Erythroblast (primary cell): ENCODE data around the gene HOXA4.

Experiments used
- GATA1 ChIP-seq: IDR thresholded peaks from 2 replicates; pipeline ENCODE4 v1.6.1; 2011; ENCODE audit warnings: low read depth, mild to moderate bottlenecking, control low read depth, low read length, moderate library complexity
- POLR2A ChIP-seq: IDR thresholded peaks from 2 replicates; pipeline ENCODE4 v1.6.1; 2011; ENCODE audit warnings: mild to moderate bottlenecking, low read length

GRCh38 chr7:27094304-27095049 lies 36.1 kb downstream of the HOXA4 start:
- TF ChIP-seq POLR2A (no peak), GATA1 (no peak)
